HEK293 (cell line): ENCODE measurements around the gene CD99L2.

Experiments
- CTCF ChIA-PET: fragments of 350-600 bp; formaldehyde crosslinking; extraction: SDS; loops from one replicate; lab custom pipeline; 2021; ENCODE audit warnings: antibody characterized with exemption; lab: Yijun Ruan, JAX
- POLR2A ChIA-PET: fragments of 300-600 bp; formaldehyde crosslinking; extraction: SDS; loops from one replicate; lab custom pipeline; 2020; ENCODE audit warnings: antibody characterized with exemption, inconsistent platforms; lab: Yijun Ruan, JAX
- H3K27ac ChIP-seq: fragments of 200-500 bp; sonication (Bioruptor generic); 2 replicates; pipeline ENCODE4 v1.5.1; 2014; ENCODE audit warnings: low read depth, low read length, control low read depth, inconsistent platforms; ENCODE audit errors: extremely low read depth
- H3K36me3 ChIP-seq, 2 experiments: fragments of 200-500 bp in 1 of 2; sonication (Bioruptor generic) in 1 of 2; 1 replicate in 1 of 2; 2 replicates in 1 of 2; pipeline ENCODE4 v1.5.1; 2014 to 2017; ENCODE audit warnings: inconsistent platforms in 2 of 2, low read length in 2 of 2; ENCODE audit not compliant: control insufficient read depth in 2 of 2, insufficient read depth in 1 of 2
- H3K4me1 ChIP-seq: fragments of 200-500 bp; sonication (Bioruptor generic); 2 replicates; pipeline ENCODE4 v1.5.1; 2014; ENCODE audit warnings: mild to moderate bottlenecking, low read length, inconsistent platforms; ENCODE audit not compliant: control insufficient read depth, insufficient read depth
- H3K4me3 ChIP-seq: 2 replicates; pipeline ENCODE4 v1.5.1; 2011; ENCODE audit warnings: low read depth, mild to moderate bottlenecking, control low read depth, low read length, moderate library complexity
- H3K9me3 ChIP-seq: fragments of 200-500 bp; sonication (Bioruptor generic); 2 replicates; pipeline ENCODE4 v1.5.1; 2014; ENCODE audit warnings: low read depth, low read length, inconsistent platforms; ENCODE audit not compliant: control insufficient read depth, insufficient read depth
- ATF2 ChIP-seq: fragments of 450-650 bp; formaldehyde crosslinking; IDR thresholded peaks from 2 replicates; pipeline ENCODE4 v1.5.1; 2016; ENCODE audit warnings: missing biosample characterization, missing genetic modification characterization, low read depth
- BCL11A ChIP-seq: fragments of 450-650 bp; formaldehyde crosslinking; IDR thresholded peaks from 2 replicates; pipeline ENCODE4 v1.5.1; 2016; ENCODE audit warnings: low read depth, missing biosample characterization, missing genetic modification characterization
- MYNN ChIP-seq: fragments of 450-650 bp; formaldehyde crosslinking; IDR thresholded peaks from 2 replicates; pipeline ENCODE4 v1.5.1; 2016; ENCODE audit warnings: missing biosample characterization, missing genetic modification characterization, borderline replicate concordance
- PATZ1 ChIP-seq: fragments of 450-650 bp; formaldehyde crosslinking; IDR thresholded peaks from 2 replicates; pipeline ENCODE4 v1.5.1; 2016; ENCODE audit warnings: missing biosample characterization, missing genetic modification characterization
- TCF7L2 ChIP-seq: IDR thresholded peaks from 2 replicates; pipeline ENCODE4 v1.6.1; 2011; ENCODE audit warnings: low read depth, mild to moderate bottlenecking, inconsistent platforms, low read length, moderate library complexity, borderline replicate concordance
- YY2 ChIP-seq: fragments of 450-650 bp; formaldehyde crosslinking; IDR thresholded peaks from 2 replicates; pipeline ENCODE4 v1.5.1; 2016; ENCODE audit warnings: missing biosample characterization, missing genetic modification characterization
- ZBTB11 ChIP-seq: fragments of 450-650 bp; formaldehyde crosslinking; conservative IDR thresholded peaks from 2 replicates; pipeline ENCODE4 v1.5.1; 2016; ENCODE audit warnings: low read depth, missing biosample characterization, missing genetic modification characterization
- ZIC2 ChIP-seq: fragments of 450-650 bp; formaldehyde crosslinking; IDR thresholded peaks from 2 replicates; pipeline ENCODE4 v1.5.1; 2016; ENCODE audit warnings: missing biosample characterization, missing genetic modification characterization
- ZNF133 ChIP-seq: fragments of 450-650 bp; formaldehyde crosslinking; IDR thresholded peaks from 2 replicates; pipeline ENCODE4 v1.5.1; 2016; ENCODE audit warnings: missing biosample characterization, missing genetic modification characterization
- ZNF169 ChIP-seq: fragments of 450-650 bp; formaldehyde crosslinking; IDR thresholded peaks from 2 replicates; pipeline ENCODE4 v1.5.1; 2016; ENCODE audit warnings: missing biosample characterization, missing genetic modification characterization
- ZNF175 ChIP-seq: fragments of 450-650 bp; formaldehyde crosslinking; IDR thresholded peaks from 2 replicates; pipeline ENCODE4 v1.5.1; 2016; ENCODE audit warnings: missing biosample characterization, missing genetic modification characterization
- ZNF18 ChIP-seq: fragments of 450-650 bp; formaldehyde crosslinking; IDR thresholded peaks from 2 replicates; pipeline ENCODE4 v1.5.1; 2016; ENCODE audit warnings: missing biosample characterization, missing genetic modification characterization
- ZNF362 ChIP-seq: fragments of 450-650 bp; formaldehyde crosslinking; IDR thresholded peaks from 2 replicates; pipeline ENCODE4 v1.5.1; 2016; ENCODE audit warnings: missing biosample characterization, missing genetic modification characterization
- ZNF501 ChIP-seq: fragments of 450-650 bp; formaldehyde crosslinking; IDR thresholded peaks from 2 replicates; pipeline ENCODE4 v1.5.1; 2016; ENCODE audit warnings: missing biosample characterization, missing genetic modification characterization
- ZNF521 ChIP-seq: fragments of 450-650 bp; formaldehyde crosslinking; IDR thresholded peaks from 2 replicates; pipeline ENCODE4 v1.5.1; 2017; ENCODE audit warnings: missing biosample characterization, mild to moderate bottlenecking, missing genetic modification characterization
- ZNF558 ChIP-seq: fragments of 450-650 bp; formaldehyde crosslinking; IDR thresholded peaks from 2 replicates; pipeline ENCODE4 v1.5.1; 2016; ENCODE audit warnings: missing biosample characterization, missing genetic modification characterization
- ZNF561 ChIP-seq: fragments of 450-650 bp; IDR thresholded peaks from 2 replicates; pipeline ENCODE4 v1.5.1; 2018; ENCODE audit warnings: missing biosample characterization, missing genetic modification characterization, borderline replicate concordance
- ZNF580 ChIP-seq: fragments of 450-650 bp; formaldehyde crosslinking; IDR thresholded peaks from 2 replicates; pipeline ENCODE4 v1.5.1; 2016; ENCODE audit warnings: missing biosample characterization, missing genetic modification characterization
- ZNF704 ChIP-seq: fragments of 450-650 bp; formaldehyde crosslinking; IDR thresholded peaks from 2 replicates; pipeline ENCODE4 v1.5.1; 2016; ENCODE audit warnings: missing biosample characterization, missing genetic modification characterization
- ZNF747 ChIP-seq: fragments of 450-650 bp; formaldehyde crosslinking; IDR thresholded peaks from 2 replicates; pipeline ENCODE4 v1.5.1; 2016; ENCODE audit warnings: missing biosample characterization, missing genetic modification characterization
- ZNF76 ChIP-seq: fragments of 450-650 bp; formaldehyde crosslinking; IDR thresholded peaks from 2 replicates; pipeline ENCODE4; 2016; ENCODE audit warnings: low read depth, missing biosample characterization, missing genetic modification characterization, borderline replicate concordance
- ZNF792 ChIP-seq: fragments of 450-650 bp; formaldehyde crosslinking; IDR thresholded peaks from 2 replicates; pipeline ENCODE4 v1.5.1; 2016; ENCODE audit warnings: missing biosample characterization, missing genetic modification characterization
- ZSCAN5A ChIP-seq: fragments of 450-650 bp; formaldehyde crosslinking; IDR thresholded peaks from 2 replicates; pipeline ENCODE4 v1.5.1; 2016; ENCODE audit warnings: missing biosample characterization, missing genetic modification characterization

Gene CD99L2

GRCh38 chrX:150886381-150886780, 12.1 kb downstream of the CD99L2 start:
- CTCF ChIA-PET = interaction anchor here (0.7 kb wide), 1 partner anchor 50 kb away, joined by 3 read pairs; no protein-coding TSS in a partner anchor
- POLR2A ChIA-PET = no interaction called here
- Histone ChIP-seq H3K27ac (no peak overlapping the region), H3K4me3 (no peak overlapping the region), H3K36me3 (no peaks in the 10 kb centered on the region), H3K4me1 (no peaks in the 10 kb centered on the region), H3K9me3 (no peaks in the 10 kb centered on the region)
- TF ChIP-seq ZNF521 (tag by site-specific recombination) (no peak), ZNF501 (tag by site-specific recombination) (no peak), BCL11A (tag by site-specific recombination) (no peak), ZNF747 (tag by site-specific recombination) (no peak), ZNF704 (tag by site-specific recombination) (no peak), ZBTB11 (no peak)

GRCh38 chrX:150880808-150881165, 17.7 kb downstream of the CD99L2 start:
- no peak overlapping the region for H3K27ac ChIP-seq

More at GRCh38 chrX:150880808-150881165, 17.7 kb downstream of the CD99L2 start:
- H3K9me3 ChIP-seq = no peaks in the 10 kb centered on the region; the same call in 1 of the 2 replicates
- no peaks in the 10 kb centered on the region for H3K36me3 ChIP-seq
- H3K4me1 ChIP-seq = no peaks in the 10 kb centered on the region
- POLR2A ChIA-PET = no interaction called here
- no peak overlapping the region for H3K4me3 ChIP-seq
- CTCF ChIA-PET = interaction anchor here (0.6 kb wide), 1 partner anchor 14 kb away, joined by 3 read pairs; no protein-coding TSS in a partner anchor
- no peak for TF ChIP-seq ZNF175 (tag by site-specific recombination)
- TF ChIP-seq TCF7L2 = no peak
- TF ChIP-seq ATF2 (tag by site-specific recombination) = no peak
- TF ChIP-seq ZNF362 (tag by site-specific recombination) = no peak
- TF ChIP-seq MYNN (tag by site-specific recombination) = no peak
- no peak for TF ChIP-seq YY2 (tag by site-specific recombination)
- no peak for TF ChIP-seq ZIC2 (tag by site-specific recombination)
- no peak for TF ChIP-seq ZNF558
- no peak for TF ChIP-seq ZNF792 (tag by site-specific recombination)
- no peak for TF ChIP-seq ZNF580 (tag by site-specific recombination)
- TF ChIP-seq ZNF76 = no peak
- no peak for TF ChIP-seq PATZ1 (tag by site-specific recombination)
- TF ChIP-seq ZSCAN5A = no peak
- TF ChIP-seq ZNF561 = no peak
- no peak for TF ChIP-seq ZNF18 (tag by site-specific recombination)
- TF ChIP-seq ZNF169 (tag by site-specific recombination) = no peak
- no peak for TF ChIP-seq ZNF133 (tag by site-specific recombination)
